PC-3 (cell line): ENCODE results near the gene MAS1L. TPM values are rescaled to one million over a fixed set of nuclear protein-coding genes. Genes with fewer than 3 reads are reported as not detected.

Experiments used
- ATAC-seq: fragments of 200-7000 bp; cut with Tn5 transposase; 2 replicates; pipeline ENCODE4 v1.9.1; 2020; ENCODE audit warnings: mild to moderate bottlenecking, moderate library complexity
- Bru-seq: library from RNA; stranded (reverse); fragments of 400-500 nt; gene quantifications from one replicate; lab custom pipeline; 2021; lab: Mats Ljungman, UMichigan
- BruChase-seq, 2 experiments: library from RNA; stranded (reverse); fragments of 400-500 nt; gene quantifications; one replicate each; lab custom pipeline; 2021; lab: Mats Ljungman, UMichigan
- BruUV-seq: library from RNA; stranded (reverse); fragments of 400-500 nt; replicated peaks from 2 replicates; lab custom pipeline; 2021; lab: Mats Ljungman, UMichigan
- CTCF ChIA-PET: fragments of 300-600 bp; sonication (Branson Sonifier 250); formaldehyde crosslinking; loops from one replicate; lab custom pipeline; 2022; ENCODE audit warnings: antibody characterized with exemption; lab: Charles Lee
- POLR2A ChIA-PET: fragments of 300-600 bp; sonication (Branson Sonifier 250); formaldehyde crosslinking; loops from one replicate; lab custom pipeline; 2022; ENCODE audit warnings: antibody characterized with exemption; ENCODE audit not compliant: unreplicated experiment; lab: Charles Lee
- DNase-seq: peaks from one replicate; pipeline ENCODE4 v3.0.0-alpha.2; 2015
- H2AFZ ChIP-seq: fragments of 300-600 bp; sonication (generic); 2 replicates; pipeline ENCODE4 v1.6.0; 2016; ENCODE audit warnings: antibody characterized with exemption, low read length
- H3F3A ChIP-seq: fragments of 300-600 bp; sonication (generic); one replicate; pipeline ENCODE4 v1.6.0; 2017; ENCODE audit warnings: antibody characterized with exemption, low read length, control low read depth, mild to moderate bottlenecking; ENCODE audit not compliant: unreplicated experiment
- H3K27ac ChIP-seq: fragments of 300-600 bp; sonication (generic); 2 replicates; pipeline ENCODE4 v1.5.1; 2016; ENCODE audit warnings: mild to moderate bottlenecking, low read length
- H3K27me3 ChIP-seq: fragments of 300-600 bp; sonication (generic); 2 replicates; pipeline ENCODE4 v1.6.1; 2016; ENCODE audit warnings: low read length, mixed read lengths
- H3K36me3 ChIP-seq: fragments of 300-600 bp; sonication (generic); 2 replicates; pipeline ENCODE4 v1.6.1; 2016; ENCODE audit warnings: low read depth, mixed run types, low read length, mixed read lengths
- H3K4me1 ChIP-seq: fragments of 300-600 bp; sonication (generic); 2 replicates; pipeline ENCODE4 v1.5.1; 2016; ENCODE audit warnings: low read length; ENCODE audit not compliant: insufficient read depth
- H3K4me2 ChIP-seq: fragments of 300-600 bp; sonication (generic); 2 replicates; pipeline ENCODE4 v1.6.0; 2016; ENCODE audit warnings: low read length
- H3K4me3 ChIP-seq: fragments of 300-600 bp; sonication (generic); 2 replicates; pipeline ENCODE4 v1.5.1; 2016; ENCODE audit warnings: mild to moderate bottlenecking, low read length, mixed read lengths
- H3K79me2 ChIP-seq: fragments of 300-600 bp; sonication (generic); 2 replicates; pipeline ENCODE4 v1.6.1; 2017; ENCODE audit warnings: low read length, mixed read lengths
- H3K9ac ChIP-seq: fragments of 300-600 bp; sonication (generic); 2 replicates; pipeline ENCODE4 v1.6.0; 2016; ENCODE audit warnings: mild to moderate bottlenecking, low read length
- H3K9me2 ChIP-seq: fragments of 300-600 bp; sonication (generic); replicated peaks from 2 replicates; pipeline ENCODE4 v1.6.1; 2016; ENCODE audit warnings: mixed run types, low read length, mixed read lengths
- H3K9me3 ChIP-seq: fragments of 300-600 bp; sonication (generic); 2 replicates; pipeline ENCODE4 v1.6.1; 2016; ENCODE audit warnings: low read length, mixed read lengths
- H4K20me1 ChIP-seq: fragments of 300-600 bp; sonication (generic); 2 replicates; pipeline ENCODE4 v1.6.1; 2016; ENCODE audit warnings: low read length, mixed read lengths
- EZH2 ChIP-seq: fragments of 300-600 bp; sonication (generic); IDR thresholded peaks from one replicate; pipeline ENCODE4 v1.6.1; 2017; ENCODE audit warnings: antibody characterized with exemption, mild to moderate bottlenecking, low read length; ENCODE audit not compliant: unreplicated experiment
- EZH2phosphoT487 ChIP-seq: fragments of 300-600 bp; sonication (generic); IDR thresholded peaks from 2 replicates; pipeline ENCODE4 v1.6.1; 2018; ENCODE audit warnings: mild to moderate bottlenecking, antibody characterized with exemption, low read length, borderline replicate concordance
- intact Hi-C: fragments of 100-400 bp; cut with micrococcal nuclease; formaldehyde crosslinking; loops from 2 replicates; pipeline ENCODE4 v1.9.0; 2023
- long read RNA-seq: library from polyadenylated mRNA; unstranded; transcript quantifications from one replicate; pipeline ENCODE4 v2.0.0, GENCODE V29; 2021; ENCODE audit not compliant: unreplicated experiment
- total RNA-seq: library from RNA; depleted of rRNA; stranded (reverse); fragments of >200 nt; gene quantifications from 2 replicates; pipeline ENCODE4 v1.2.3, GENCODE V29; 2014; rRNA removed
- TF ChIP-seq, protein P1 (sequence below): fragments of 300-600 bp; sonication (generic); conservative IDR thresholded peaks from 2 replicates; pipeline ENCODE4 v1.5.1; 2017; ENCODE audit warnings: antibody characterized with exemption, low read depth, mild to moderate bottlenecking, low read length

MAS1L gene, protein sequence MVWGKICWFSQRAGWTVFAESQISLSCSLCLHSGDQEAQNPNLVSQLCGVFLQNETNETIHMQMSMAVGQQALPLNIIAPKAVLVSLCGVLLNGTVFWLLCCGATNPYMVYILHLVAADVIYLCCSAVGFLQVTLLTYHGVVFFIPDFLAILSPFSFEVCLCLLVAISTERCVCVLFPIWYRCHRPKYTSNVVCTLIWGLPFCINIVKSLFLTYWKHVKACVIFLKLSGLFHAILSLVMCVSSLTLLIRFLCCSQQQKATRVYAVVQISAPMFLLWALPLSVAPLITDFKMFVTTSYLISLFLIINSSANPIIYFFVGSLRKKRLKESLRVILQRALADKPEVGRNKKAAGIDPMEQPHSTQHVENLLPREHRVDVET
- not detected in 2 replicates for total RNA-seq
- not detected for Bru-seq, nascent RNA
- not detected for BruChase-seq, experiment 1, labeled RNA remaining after a 6-hour chase
- not detected for BruChase-seq, experiment 2, labeled RNA remaining after a 2-hour chase
- long read RNA-seq: 0 reads

DNA sequence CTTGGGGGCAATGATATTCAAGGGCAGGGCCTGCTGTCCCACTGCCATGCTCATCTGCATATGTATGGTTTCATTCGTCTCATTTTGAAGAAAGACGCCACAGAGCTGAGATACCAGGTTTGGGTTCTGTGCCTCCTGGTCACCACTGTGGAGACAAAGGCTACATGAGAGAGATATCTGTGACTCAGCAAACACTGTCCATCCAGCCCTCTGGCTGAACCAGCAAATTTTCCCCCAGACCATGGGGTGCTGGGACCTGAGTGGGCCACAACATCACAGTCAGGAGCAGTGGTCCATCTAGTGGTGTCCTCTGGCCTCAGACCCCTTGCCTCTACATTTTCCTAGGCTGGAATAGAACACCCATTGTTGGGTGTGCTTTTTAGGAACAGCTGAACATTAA, at the start of gene MAS1L:
Gene MAS1L (minus strand): TSS at position 297 of the 400 bp plus-strand sequence. CDS start 54 bp downstream, at position 243.
- Histone ChIP-seq H3K9me3 (no peaks in the 10 kb centered on the region), H4K20me1 (no peaks in the 10 kb centered on the region), H3K36me3 (no peaks in the 10 kb centered on the region), H2AFZ (no peak within 1 kb of the TSS), H3K79me2 (no peaks in the 10 kb centered on the region), H3K27me3 (peaks cover 12% of the 10 kb centered on the region; the same call in 1 of the 2 replicates), H3K4me3 (no peak within 1 kb of the TSS), H3K9ac (no peak within 1 kb of the TSS), H3K9me2 (no peaks in the 10 kb centered on the region), H3F3A (no peaks in the 10 kb centered on the region), H3K27ac (no peak within 1 kb of the TSS), H3K4me2 (no peak within 1 kb of the TSS), H3K4me1 (no peaks in the 10 kb centered on the region)
- ChIA-PET CTCF (no interaction called here), POLR2A (no interaction called here)
- ATAC-seq: no peak
- TF ChIP-seq EZH2 (no peak), EZH2phosphoT487 (no peak)
- TF ChIP-seq, protein P1, sequence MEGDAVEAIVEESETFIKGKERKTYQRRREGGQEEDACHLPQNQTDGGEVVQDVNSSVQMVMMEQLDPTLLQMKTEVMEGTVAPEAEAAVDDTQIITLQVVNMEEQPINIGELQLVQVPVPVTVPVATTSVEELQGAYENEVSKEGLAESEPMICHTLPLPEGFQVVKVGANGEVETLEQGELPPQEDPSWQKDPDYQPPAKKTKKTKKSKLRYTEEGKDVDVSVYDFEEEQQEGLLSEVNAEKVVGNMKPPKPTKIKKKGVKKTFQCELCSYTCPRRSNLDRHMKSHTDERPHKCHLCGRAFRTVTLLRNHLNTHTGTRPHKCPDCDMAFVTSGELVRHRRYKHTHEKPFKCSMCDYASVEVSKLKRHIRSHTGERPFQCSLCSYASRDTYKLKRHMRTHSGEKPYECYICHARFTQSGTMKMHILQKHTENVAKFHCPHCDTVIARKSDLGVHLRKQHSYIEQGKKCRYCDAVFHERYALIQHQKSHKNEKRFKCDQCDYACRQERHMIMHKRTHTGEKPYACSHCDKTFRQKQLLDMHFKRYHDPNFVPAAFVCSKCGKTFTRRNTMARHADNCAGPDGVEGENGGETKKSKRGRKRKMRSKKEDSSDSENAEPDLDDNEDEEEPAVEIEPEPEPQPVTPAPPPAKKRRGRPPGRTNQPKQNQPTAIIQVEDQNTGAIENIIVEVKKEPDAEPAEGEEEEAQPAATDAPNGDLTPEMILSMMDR: no peak
- intact Hi-C loops: no loop called here
- no TSS peak for BruUV-seq
- DNase-seq: no peak

DNA sequence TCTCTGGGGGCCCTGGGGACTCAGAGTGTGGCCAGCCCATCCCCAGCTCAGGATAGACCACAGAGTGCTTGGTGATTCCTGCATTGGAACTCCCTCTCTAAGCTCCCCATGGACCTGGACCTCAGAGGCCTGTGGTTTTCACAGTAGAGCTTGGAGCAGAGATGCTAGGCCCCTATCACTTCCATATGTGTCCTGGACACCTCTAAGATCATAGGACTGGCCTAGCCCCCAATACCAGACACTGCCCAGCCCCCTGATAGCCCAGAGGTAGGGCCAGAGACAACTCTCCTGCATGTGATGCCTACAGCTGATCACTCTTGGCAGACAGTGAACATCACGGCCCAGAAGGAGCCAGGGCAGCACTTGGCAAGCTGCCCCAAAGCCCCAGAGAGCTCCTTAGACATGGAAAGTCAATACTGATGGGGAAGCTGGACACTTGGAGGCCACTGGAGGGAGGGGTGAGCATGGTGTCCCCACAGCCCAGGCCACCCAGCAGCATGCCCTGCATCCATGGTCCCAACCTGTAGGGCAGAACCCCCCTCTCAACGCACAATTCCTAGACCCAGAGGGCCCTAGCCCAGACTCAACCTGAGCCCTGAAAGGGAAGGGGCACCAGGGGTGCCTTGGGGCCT, 44.7 kb upstream of the MAS1L start:
- intact Hi-C loops: no loop called here
- Histone ChIP-seq H3K79me2 (no peaks in the 10 kb centered on the region), H3K36me3 (no peaks in the 10 kb centered on the region), H3K9ac (no peak overlapping the region), H2AFZ (no peak overlapping the region), H3K9me2 (no peaks in the 10 kb centered on the region), H3K4me2 (no peak overlapping the region), H3K27ac (no peak overlapping the region), H3K4me1 (no peaks in the 10 kb centered on the region), H3K4me3 (no peak overlapping the region), H4K20me1 (no peaks in the 10 kb centered on the region), H3K27me3 (peaks cover 11% of the 10 kb centered on the region), H3F3A (no peaks in the 10 kb centered on the region), H3K9me3 (no peaks in the 10 kb centered on the region)
- no peak for TF ChIP-seq EZH2
- no peak for TF ChIP-seq EZH2phosphoT487
- DNase-seq (no peak), ATAC-seq (no peak)
- POLR2A ChIA-PET: no interaction called here
- CTCF ChIA-PET: no interaction called here
- BruUV-seq: no TSS peak

DNA sequence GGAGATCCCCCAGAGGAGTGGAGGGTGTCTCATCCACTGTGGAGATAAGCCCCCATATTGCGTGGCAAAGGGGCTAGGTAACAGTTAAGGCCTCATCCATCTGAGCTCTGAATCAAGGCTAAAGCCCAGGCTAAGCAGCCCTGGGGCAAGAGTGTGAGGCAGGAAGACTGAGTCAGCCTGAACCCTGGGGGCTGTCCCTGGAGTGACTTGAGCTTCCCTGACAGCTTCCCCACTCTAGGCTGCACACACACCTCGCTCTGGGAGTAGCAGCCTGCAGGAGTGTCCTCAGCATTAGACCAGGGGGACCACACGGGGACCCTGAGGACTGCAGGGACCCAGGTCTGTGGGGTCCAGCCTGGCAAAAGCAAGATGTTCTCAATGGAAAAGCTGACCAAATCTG, 43.9 kb upstream of the MAS1L start:
- Histone ChIP-seq H2AFZ (no peak overlapping the region), H3K9me2 (no peaks in the 10 kb centered on the region), H4K20me1 (no peaks in the 10 kb centered on the region), H3F3A (no peaks in the 10 kb centered on the region), H3K4me1 (no peaks in the 10 kb centered on the region), H3K9me3 (no peaks in the 10 kb centered on the region), H3K36me3 (no peaks in the 10 kb centered on the region), H3K9ac (no peak overlapping the region), H3K4me2 (no peak overlapping the region), H3K27me3 (peaks cover 11% of the 10 kb centered on the region), H3K27ac (no peak overlapping the region), H3K4me3 (no peak overlapping the region), H3K79me2 (no peaks in the 10 kb centered on the region)
- ATAC-seq: no peak
- intact Hi-C loops: no loop called here
- BruUV-seq: no TSS peak
- ChIA-PET CTCF (no interaction called here), POLR2A (no interaction called here)
- DNase-seq: peak; percentile 4
- TF ChIP-seq, protein P1: no peak
- TF ChIP-seq EZH2 (no peak), EZH2phosphoT487 (no peak)
